Activated naive CD4-positive, alpha-beta T cell (primary cell): Measurements from ENCODE around the gene HIF3A.

Experiments used
- DNase-seq, 4 experiments: peaks; one replicate each; lab custom pipeline; 2025; lab: John Stamatoyannopoulos, UW

The HIF3A gene

DNA sequence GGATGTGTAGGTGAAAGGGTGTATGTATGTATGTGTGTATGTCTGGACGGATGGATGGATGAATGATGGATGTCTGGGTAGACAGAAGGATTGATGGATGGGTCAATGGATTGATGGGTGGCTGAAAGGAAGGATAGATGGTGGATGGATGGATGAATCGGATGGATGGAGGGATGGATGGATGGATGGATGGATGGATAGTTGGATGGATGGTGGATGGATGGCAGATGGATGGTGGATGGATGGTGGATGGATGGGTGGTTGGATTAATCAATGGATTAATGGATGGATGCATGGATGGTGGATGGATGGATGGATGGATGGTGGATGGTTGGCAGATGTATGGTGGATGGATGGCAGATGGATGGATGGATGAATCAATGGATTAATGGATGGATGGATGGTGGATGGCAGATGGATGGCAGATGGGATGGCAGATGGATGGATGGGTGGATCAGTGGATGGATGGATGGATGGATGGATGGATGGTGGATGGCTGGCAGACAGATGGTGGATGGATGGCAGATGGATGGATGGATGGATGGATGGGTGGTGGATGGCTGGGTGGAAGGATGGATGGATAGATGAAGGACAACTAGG, 33.6 kb downstream of the HIF3A start:
- no peak for DNase-seq

DNA sequence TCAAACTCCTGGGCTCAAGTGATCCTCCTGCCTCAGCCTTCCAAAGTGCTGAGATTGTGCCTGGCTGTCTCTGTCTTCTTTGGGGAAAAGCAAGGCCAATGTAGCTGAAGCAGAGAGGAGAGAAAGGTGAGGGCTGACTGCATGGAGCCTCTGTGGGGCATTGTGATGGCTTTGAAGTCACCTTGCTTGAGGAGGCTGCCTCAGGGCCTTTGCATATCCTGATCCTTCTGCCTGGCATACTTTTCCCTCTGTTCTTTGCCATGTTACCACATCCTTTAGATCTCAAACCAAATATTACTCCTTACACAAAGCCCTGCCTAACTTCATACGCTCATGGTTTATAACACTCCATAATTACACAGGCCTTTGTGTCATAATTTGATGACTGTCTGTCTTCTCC, 40.6 kb downstream of the HIF3A start:
- DNase-seq: no peak

GRCh38 chr19:46339446-46339845, 42.6 kb downstream of the HIF3A start:
- no peak for DNase-seq

DNA sequence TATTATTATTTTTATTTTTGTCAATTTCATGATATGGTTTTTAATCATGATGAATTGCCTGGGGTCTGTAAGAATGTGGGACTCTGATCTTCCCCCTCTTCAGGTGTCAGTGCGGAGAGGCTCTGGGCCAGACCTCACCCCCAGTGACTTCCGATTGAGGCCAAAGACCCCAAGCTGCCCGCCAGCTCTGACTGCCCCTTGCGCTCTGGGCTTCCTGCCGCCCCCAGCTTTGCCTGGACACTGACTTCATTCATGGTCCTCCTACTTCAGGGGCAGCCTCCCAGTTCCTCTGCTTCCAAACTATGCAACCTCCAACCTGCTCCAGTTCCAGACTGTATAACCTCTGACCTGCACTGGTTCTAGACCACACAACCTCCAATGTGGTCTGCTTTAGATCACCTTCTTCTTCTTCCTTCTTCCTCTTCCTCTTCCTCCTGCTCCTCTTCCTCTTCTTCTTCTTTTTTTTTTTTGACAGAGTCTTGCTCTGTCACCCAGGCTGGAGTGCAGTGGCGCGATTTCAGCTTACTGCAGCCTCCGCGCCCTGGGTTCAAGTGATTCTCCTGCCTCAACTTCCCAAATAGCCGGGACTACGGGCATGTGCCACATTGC, 43.3 kb downstream of the HIF3A start:
- no peak for DNase-seq

DNA sequence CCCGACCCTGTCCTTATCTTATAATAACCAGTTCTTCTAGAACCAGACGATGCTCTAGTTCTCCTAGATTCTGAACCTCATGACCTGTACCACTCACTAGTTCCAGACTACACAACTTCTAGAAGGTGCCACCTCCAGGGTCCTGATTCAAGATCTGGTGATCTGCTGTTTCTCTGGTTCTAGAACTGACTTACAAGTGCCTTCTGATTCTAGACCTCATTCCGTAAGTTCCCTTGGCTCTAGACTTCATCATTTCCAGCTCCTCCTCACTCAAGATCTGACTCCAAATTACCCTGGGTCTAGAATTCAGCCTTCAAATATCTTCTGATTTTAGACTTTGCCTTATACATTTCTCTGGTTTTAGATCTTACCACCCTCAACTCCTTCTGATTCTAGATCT, 45.1 kb downstream of the HIF3A start:
- DNase-seq: no peak

DNA sequence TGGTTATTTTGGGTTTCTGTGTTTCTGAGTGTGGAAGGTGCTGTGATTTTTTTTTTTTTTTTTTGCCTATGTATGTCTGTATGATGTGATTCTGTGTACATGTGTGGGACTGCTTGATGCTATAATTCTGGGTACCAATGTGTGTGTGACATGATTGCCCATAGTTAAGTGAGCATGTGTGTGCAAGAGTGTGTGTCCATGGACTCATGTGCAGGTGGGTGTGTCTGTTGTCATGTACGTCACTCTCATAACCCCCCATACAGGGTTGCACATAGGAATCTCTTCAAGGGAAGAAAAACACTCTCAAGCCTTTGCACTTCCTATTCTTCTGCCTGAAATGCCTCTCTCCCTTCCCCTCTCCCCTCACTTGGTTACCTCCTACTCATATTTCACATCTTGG, 47.5 kb downstream of the HIF3A start:
- no peak for DNase-seq

DNA sequence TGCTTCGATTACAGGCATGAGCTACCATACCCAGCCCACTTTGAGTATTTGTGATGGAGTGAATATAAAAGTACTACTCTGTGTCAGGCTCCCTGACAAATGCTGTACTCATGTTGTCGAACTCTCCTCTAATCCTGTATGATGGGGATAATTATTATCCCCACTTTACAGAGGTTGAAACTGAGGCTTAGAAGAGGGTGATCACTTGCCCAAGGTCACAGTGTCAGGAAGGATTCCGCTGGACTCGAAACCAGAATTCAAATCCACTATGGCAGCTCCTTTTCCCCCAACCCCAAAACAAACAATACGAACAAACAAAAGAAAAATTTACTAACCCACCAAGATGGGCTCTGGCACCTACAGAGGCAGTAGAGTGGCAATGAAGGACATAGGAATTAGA, 48.3 kb downstream of the HIF3A start:
- no peak for DNase-seq

GRCh38 chr19:46346821-46347571, 50.2 kb downstream of the HIF3A start, which contains the start of gene PPP5C:
Gene PPP5C, plus strand, starts transcription at chr19:46347087. Its CDS starts 10 bp downstream, at chr19:46347097.
- peak; percentile 64 to 80 (median 65) for DNase-seq

DNA sequence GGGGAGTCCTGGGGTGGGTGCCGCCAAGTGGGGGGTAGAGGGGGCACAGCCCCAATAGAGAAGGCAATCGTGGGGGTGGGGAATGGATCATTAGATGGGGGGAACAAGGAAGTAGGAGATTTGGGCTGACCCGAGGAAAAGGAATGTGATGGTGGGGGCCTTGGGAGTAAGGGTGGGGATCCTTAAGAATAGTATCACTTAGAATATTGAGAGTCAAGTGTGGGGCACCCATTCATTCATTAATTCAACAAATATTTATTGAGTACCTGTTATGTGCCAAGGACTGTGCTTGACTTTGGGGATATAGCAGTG, 50.7 kb downstream of the HIF3A start:
- no peak for DNase-seq

DNA sequence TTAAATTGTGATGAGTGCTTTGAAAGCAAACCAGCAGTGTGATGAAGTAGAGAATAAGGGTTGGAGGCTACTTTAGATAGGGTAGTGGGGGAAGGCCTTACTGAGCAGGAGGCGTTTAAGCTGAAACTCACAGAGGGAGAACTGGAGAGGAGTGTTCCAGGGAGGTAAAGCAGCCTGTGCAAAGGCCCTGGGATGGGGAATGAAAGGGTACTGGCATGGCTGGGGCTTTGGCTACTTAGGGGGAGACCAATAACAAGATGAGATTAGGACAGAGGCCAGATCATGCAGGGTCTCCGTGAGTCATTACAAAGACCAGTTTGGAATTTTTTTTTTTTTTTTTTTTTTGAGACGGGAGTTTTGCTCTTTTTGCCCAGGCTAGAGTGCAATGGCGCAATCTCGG, 51.1 kb downstream of the HIF3A start:
- no peak for DNase-seq

DNA sequence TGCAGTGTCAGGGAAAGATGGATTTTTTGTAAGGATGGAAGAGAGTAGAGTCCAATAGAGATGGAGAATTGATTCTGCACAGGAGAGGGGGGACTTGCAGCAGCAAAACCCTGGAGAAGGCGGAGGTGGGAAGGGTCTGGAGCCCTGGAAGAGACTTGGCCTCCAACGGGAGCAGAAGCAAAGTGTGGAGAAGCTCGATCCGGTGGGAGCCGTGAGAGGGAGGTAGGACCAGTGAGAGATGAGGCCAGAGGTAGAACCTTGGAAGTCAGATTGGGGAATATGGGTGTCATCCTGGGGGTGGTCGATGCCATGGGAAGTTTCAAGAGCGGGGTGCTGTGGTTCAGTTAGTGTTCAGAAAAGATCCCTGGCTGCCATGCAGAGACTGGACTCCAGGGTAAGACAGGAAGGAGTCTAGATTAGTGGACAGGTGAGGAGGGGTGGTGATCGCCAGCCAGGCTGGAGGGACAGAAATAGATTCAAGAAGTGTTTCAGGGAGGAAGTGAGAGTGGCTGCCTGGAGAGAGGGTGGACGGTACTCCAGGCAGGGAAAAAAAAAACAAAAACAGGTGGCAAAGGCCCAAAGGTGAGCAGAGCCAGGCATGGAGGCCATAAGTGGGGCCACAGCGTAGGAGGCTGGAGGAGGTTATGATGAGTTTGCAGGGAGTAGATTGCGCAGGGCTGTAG, 52.6 kb downstream of the HIF3A start:
- DNase-seq: no peak

DNA sequence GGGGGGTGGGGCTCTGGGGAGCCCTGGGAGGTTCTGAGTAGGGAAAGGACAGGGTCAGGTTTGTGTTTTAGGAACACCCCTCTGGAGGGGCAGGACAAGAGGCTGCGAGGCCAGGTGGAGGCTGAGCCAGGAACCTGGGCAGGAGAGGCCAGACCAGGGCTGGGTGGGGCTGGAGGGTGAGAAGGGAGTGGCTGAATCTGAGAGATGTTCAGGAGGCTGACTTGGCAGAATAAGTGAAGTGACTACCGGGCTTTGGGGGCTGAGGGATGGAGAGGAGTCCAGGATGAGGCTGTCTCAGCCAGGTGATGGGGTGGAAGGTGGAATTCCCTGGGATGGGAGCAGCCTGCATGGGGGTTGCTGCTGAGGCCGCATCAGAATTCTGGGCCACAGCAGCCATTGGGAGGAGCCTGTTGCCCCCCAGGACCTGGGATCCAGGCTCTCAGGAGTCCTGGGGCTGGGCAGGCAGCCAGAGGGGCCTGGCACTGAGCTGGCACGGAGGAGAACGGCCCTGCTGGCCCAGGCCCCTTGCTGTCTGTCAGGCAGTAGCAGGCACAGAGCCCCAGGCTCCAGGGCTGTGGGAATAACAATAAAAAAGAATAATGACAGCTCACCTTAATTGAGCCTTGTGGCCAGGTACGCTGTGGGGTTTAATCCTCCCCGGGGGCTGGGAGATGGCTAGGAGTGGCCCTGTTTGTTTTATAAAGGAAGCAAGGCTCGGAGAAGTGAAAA, 53.4 kb downstream of the HIF3A start:
- no peak for DNase-seq

GRCh38 chr19:46350758-46351159, 53.9 kb downstream of the HIF3A start:
- peak in 1 of 4 experiments; percentile 8 for DNase-seq

- DNase-seq: no peak
These were observed 54.6 kb downstream of the HIF3A start for GRCh38 chr19:46351241-46352041.

- DNase-seq: no peak
These were observed 57.1 kb downstream of the HIF3A start for GRCh38 chr19:46353730-46354528.

GRCh38 chr19:46355234-46356148, 58.6 kb downstream of the HIF3A start:
- DNase-seq: no peak

DNA sequence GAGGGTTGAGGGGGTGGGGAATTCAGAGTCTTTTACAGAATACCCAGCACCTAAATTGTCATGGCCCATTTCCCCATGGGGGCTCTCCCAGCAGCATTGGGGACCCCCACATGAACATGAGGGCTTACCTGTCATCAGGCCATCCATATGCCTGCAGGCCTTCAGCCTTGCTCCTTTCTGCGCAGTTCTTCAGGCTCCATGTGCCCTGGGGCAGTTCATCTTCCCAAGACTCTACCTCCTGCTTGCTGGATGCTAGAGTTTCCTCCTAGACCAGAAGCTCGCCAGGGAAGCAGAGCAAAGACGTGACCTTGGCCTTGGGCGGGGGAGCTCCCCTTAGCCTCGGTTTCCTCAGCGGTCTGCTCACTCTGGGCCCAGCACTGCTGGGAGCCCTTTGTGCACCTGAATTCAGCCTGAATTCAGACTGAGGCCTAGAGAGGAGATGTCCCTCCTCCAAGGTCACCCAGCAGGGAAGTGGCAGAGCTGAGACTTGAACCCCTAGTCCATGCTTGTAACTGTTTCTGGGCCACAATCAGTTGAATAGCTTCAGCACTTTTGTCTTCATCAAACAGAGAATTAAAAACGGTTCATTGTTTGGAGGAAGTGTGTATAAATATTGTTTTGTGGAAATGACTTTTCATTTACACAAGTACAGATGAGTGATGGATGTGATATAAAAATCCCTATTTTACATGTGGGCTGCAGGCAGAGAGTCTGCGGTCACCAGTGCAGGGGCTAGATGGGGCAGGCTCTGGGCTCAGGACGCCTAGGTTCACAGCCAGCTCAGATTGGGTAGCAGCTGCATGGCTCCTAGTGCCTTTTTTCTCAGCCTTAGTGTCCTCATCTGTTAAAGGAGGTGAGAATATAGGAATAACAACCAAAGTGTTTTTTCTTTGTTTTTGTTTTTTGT, 59.6 kb downstream of the HIF3A start:
- DNase-seq: no peak

DNA sequence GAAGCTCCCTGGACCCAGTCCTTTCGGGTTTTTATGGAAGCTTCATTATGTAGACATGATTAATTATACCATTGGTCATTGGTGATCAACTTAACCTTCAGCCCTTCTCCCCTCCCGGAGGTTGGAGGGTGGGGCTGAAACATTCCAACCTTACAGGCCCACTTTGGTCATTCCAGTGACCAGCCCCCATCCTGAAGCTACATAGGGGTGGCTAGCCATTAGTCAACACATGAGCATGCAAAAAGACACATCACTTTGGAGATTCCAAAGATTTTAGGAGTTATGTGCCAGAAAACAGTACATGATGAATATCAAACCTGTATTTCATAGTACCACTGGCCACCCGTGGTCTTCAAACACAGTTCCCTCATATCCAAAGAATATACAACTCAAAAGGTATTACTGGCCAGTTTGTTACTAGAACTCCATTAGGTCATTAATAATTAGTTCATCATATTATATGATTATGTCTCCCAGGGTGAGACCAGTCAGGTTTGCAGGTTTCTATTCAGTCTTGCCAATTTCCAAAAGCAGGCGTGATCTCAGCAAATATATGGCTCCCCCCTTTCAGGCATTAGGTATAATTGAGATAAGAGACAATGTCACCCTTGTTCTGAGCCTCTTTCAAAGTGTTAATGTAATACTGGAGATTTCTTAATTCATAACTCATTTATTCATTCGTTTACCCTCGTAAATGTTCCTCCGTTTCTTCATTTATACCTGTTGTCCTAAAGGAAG, 61.2 kb downstream of the HIF3A start:
- no peak for DNase-seq
